Measurements from ENCODE around the gene MAD1L1.

DNA sequence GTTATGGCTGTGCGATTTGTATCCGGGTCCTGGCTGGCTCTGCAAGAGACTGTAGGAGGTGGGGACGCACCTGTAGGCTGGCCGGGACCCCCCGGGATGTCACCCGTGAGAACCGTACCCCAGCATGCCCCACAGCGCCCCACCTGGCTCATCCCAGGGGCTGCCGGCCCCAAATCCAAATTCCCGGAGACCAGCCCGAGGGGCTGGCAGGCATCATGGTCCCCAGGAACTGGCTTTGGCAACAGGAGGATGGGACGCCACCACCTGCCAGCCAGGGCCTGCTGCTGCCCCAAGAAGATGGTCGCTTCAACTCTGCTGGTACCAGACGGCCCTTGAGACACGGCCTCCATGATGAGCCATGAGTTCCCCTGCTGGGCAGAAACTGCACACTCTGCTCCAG lies 323.3 kb downstream of the MAD1L1 start:
- TF ChIP-seq, protein P1, sequence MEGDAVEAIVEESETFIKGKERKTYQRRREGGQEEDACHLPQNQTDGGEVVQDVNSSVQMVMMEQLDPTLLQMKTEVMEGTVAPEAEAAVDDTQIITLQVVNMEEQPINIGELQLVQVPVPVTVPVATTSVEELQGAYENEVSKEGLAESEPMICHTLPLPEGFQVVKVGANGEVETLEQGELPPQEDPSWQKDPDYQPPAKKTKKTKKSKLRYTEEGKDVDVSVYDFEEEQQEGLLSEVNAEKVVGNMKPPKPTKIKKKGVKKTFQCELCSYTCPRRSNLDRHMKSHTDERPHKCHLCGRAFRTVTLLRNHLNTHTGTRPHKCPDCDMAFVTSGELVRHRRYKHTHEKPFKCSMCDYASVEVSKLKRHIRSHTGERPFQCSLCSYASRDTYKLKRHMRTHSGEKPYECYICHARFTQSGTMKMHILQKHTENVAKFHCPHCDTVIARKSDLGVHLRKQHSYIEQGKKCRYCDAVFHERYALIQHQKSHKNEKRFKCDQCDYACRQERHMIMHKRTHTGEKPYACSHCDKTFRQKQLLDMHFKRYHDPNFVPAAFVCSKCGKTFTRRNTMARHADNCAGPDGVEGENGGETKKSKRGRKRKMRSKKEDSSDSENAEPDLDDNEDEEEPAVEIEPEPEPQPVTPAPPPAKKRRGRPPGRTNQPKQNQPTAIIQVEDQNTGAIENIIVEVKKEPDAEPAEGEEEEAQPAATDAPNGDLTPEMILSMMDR (conservative IDR thresholded peaks at IDR 0.05), result no peak
- no peak for TF ChIP-seq EZH2 (IDR thresholded peaks at IDR 0.05; ENCODE audit: low read depth)

Measured in PC-9 (cell line).